Measurements from ENCODE around the gene PCDHGA1. TPM values are rescaled to one million over a fixed set of nuclear protein-coding genes. Genes with fewer than 3 reads are reported as not detected.

Gene PCDHGA1
- polyA plus RNA-seq, 3 donors: not detected

DNA sequence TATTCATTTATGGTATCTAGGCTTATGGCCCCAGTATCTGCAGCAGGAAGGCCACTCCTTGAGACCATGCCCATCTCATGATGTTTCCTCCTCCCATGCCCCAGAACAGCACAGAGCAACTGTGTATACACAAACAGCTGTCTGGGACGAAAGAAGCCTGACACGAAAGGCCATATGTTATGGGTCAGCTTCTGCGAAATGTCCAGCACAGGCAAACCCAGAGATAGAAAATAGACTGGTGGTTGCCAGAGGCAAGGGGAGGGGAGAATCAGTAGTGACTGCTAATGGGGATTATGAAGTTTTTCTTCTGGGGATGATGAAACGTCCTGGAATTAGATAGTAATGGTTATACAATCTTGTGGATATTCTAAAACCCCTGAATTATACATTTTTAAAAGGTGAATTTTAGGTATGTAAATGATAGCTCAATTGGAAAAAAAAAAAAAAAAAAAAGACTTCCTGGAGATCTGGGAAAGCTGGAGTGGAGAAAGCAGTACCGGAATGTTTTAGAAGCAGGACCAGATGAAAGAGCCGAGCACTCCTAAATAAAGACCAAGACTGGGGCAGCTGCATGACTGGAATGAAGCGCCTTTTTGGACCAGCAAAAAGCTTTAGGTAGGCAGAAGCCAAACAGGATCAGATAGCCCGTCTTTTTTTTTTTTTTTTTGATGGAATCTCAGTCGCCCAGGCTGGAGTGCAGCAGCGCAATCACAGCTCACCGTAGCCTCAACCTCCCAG, 187.7 kb downstream of the PCDHGA1 start:
- peaks cover 91% of the 10 kb centered on the region for H3K4me1 Mint-ChIP-seq
- Histone ChIP-seq H2AFZ (ENCODE audit: insufficient read depth, low read depth, low read length, poor library complexity, severe bottlenecking) (no peak overlapping the region), H3K36me3 (replicated peaks in 1 of 2; ENCODE audit: control insufficient read depth in 1 of 2, insufficient read depth in 2 of 2, low read length in 2 of 2) (peaks cover 55 to 69% of the 10 kb centered on the region in 2 donors), H3K4me1 (ENCODE audit: control insufficient read depth in 1 of 2, insufficient read depth in 2 of 2, low read length in 2 of 2) (peaks cover 77 to 98% of the 10 kb centered on the region in 2 donors), H3K9ac (ENCODE audit: insufficient read depth, low read length, poor library complexity, severe bottlenecking) (no peak overlapping the region), H3K79me2 (ENCODE audit: insufficient read depth, low read length) (peaks cover 14% of the 10 kb centered on the region), H3K9me3 (replicated peaks in 1 of 2; ENCODE audit: control insufficient read depth in 1 of 2, insufficient read depth in 1 of 2, low read length in 2 of 2) (no peaks in the 10 kb centered on the region), H3K4me3 (replicated peaks in 1 of 3; ENCODE audit: low read depth in 2 of 3, low read length in 3 of 3) (no peak overlapping the region), H4K20me1 (ENCODE audit: insufficient read depth, low read length) (peaks cover 98% of the 10 kb centered on the region), H3K4me2 (replicated peaks; ENCODE audit: extremely low read depth, low read length, poor library complexity, severe bottlenecking) (no peak overlapping the region), H3K27ac (ENCODE audit: low read depth in 1 of 2, low read length in 2 of 2) (no peak overlapping the region), H3K27me3 (ENCODE audit: control insufficient read depth in 2 of 2, insufficient read depth in 2 of 2, low read length in 2 of 2) (peaks cover 0 to 5% of the 10 kb centered on the region in 2 donors)
- intact Hi-C loops (cut with micrococcal nuclease): no loop called here
- no peak for DNase-seq
- H3K36me3 Mint-ChIP-seq: peaks cover 75 to 79% of the 10 kb centered on the region in 2 donors
- TF ChIP-seq, protein P1, sequence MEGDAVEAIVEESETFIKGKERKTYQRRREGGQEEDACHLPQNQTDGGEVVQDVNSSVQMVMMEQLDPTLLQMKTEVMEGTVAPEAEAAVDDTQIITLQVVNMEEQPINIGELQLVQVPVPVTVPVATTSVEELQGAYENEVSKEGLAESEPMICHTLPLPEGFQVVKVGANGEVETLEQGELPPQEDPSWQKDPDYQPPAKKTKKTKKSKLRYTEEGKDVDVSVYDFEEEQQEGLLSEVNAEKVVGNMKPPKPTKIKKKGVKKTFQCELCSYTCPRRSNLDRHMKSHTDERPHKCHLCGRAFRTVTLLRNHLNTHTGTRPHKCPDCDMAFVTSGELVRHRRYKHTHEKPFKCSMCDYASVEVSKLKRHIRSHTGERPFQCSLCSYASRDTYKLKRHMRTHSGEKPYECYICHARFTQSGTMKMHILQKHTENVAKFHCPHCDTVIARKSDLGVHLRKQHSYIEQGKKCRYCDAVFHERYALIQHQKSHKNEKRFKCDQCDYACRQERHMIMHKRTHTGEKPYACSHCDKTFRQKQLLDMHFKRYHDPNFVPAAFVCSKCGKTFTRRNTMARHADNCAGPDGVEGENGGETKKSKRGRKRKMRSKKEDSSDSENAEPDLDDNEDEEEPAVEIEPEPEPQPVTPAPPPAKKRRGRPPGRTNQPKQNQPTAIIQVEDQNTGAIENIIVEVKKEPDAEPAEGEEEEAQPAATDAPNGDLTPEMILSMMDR (IDR thresholded peaks at IDR 0.05): no peak
- H3K4me3 Mint-ChIP-seq: no peak overlapping the region
- peak overlapping the region in 2 of 7 donors; percentile 25 to 57 for H3K27ac Mint-ChIP-seq
- WGBS (ENCODE audit: insufficient coverage): 100% methylated on average over 6 of the region's 11 CpGs
- peaks cover 0 to 10% (median 3%) of the 10 kb centered on the region in 3 donors for H3K27me3 Mint-ChIP-seq (ENCODE audit: low read depth in 3 of 3)
- H3K9me3 Mint-ChIP-seq: no peaks in the 10 kb centered on the region

DNA sequence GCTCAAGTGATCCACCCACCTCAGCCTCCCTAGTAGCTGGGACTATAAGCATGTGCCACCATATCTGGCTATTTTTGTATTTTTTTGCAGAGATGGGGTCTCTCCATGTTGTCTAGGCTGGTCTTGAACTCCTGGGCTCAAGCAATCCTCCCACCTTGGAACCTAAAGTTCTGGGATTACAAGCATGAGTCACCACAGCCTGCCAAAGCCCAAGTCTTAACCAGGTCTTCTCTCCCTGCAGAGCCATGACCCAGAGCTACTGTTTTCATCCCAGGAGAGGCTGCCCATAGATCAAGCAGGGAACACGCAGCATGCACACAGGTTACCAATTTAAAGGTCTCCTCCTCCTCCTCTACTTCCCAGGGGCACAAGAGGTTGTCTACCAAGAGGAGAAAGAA, 188.3 kb downstream of the PCDHGA1 start:
- Mint-ChIP-seq H3K4me3 (no peak overlapping the region), H3K36me3 (peaks cover 78 to 79% of the 10 kb centered on the region in 2 donors), H3K9me3 (no peaks in the 10 kb centered on the region), H3K27ac (no peak overlapping the region), H3K4me1 (peaks cover 88% of the 10 kb centered on the region), H3K27me3 (ENCODE audit: low read depth in 3 of 3) (peaks cover 0 to 5% (median 3%) of the 10 kb centered on the region in 3 donors)
- Histone ChIP-seq H3K9ac (ENCODE audit: insufficient read depth, low read length, poor library complexity, severe bottlenecking) (no peak overlapping the region), H3K79me2 (ENCODE audit: insufficient read depth, low read length) (peaks cover 14% of the 10 kb centered on the region), H3K27ac (ENCODE audit: low read depth in 1 of 2, low read length in 2 of 2) (no peak overlapping the region), H3K4me3 (replicated peaks in 1 of 3; ENCODE audit: low read depth in 2 of 3, low read length in 3 of 3) (no peak overlapping the region), H3K27me3 (ENCODE audit: control insufficient read depth in 2 of 2, insufficient read depth in 2 of 2, low read length in 2 of 2) (peaks cover 0 to under 1% of the 10 kb centered on the region in 2 donors), H4K20me1 (ENCODE audit: insufficient read depth, low read length) (peaks cover 97% of the 10 kb centered on the region), H2AFZ (ENCODE audit: insufficient read depth, low read depth, low read length, poor library complexity, severe bottlenecking) (no peak overlapping the region), H3K4me1 (ENCODE audit: control insufficient read depth in 1 of 2, insufficient read depth in 2 of 2, low read length in 2 of 2) (peaks cover 71 to 93% of the 10 kb centered on the region in 2 donors), H3K4me2 (replicated peaks; ENCODE audit: extremely low read depth, low read length, poor library complexity, severe bottlenecking) (no peak overlapping the region), H3K9me3 (replicated peaks in 1 of 2; ENCODE audit: control insufficient read depth in 1 of 2, insufficient read depth in 1 of 2, low read length in 2 of 2) (no peaks in the 10 kb centered on the region), H3K36me3 (replicated peaks in 1 of 2; ENCODE audit: control insufficient read depth in 1 of 2, insufficient read depth in 2 of 2, low read length in 2 of 2) (peaks cover 59 to 75% of the 10 kb centered on the region in 2 donors)
- intact Hi-C loops (cut with micrococcal nuclease): no loop called here
- DNase-seq: no peak
- no CpG with 5 or more reads among the region's 1 CpG for WGBS (ENCODE audit: insufficient coverage)
- TF ChIP-seq, protein P1 (IDR thresholded peaks at IDR 0.05): no peak

All from CD14-positive monocyte (primary cell).